GM19328 (cell line): Measurements from ENCODE around the gene TMEM192.
"Not testable (repeated sequence)": the region's sequence is repeated elsewhere in the genome, so short reads cannot be mapped to it uniquely, and the experiment has no call there.

Experiments
- ATAC-seq: cut with Tn5 transposase; IDR thresholded peaks from one replicate; pipeline ENCODE4 v1.9.1; 2021; ENCODE audit warnings: mild to moderate bottlenecking, moderate library complexity; ENCODE audit not compliant: unreplicated experiment

The TMEM192 gene

DNA sequence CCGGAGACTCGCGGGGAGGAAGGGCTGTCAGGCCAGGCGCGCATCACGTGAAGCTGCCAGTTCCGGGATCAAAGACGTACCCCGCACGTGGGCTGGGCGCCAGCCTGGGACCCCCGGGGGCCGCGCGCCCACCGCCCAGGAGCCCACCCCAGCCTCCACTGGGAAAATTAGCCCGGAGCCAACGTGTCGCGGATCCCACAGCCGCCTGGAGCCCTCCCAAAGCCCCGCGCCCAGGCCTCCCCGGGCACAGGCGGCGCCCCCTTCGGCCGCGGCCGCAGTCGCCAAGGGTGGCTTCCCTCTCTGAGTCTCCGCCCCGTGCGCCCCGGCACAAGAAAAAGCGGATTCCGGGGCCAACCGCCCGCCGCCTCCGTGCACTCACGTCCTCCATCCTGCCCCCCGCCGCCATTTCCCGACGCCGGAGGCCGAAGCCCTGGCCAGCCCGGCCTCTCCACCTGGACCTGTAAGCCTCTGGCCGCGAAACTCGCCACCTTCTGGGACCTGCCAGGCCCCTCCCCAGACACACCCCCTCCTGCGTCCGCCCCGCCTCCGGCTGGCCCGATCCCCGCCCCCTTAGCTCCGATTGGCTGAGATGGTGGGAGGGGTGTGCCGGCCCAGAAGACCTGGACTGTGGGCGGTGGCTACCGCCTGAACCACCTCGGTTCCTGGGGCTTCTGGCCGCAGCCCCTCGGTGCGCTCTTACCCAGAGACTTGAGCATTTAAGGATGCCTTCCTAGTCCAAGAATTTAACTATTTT, at the start of gene TMEM192:
Gene TMEM192, minus strand, starts transcription at position 493 of the 754 bp plus-strand sequence. Its CDS starts 87 bp downstream, at position 406.
- ATAC-seq, result peak; percentile 97

DNA sequence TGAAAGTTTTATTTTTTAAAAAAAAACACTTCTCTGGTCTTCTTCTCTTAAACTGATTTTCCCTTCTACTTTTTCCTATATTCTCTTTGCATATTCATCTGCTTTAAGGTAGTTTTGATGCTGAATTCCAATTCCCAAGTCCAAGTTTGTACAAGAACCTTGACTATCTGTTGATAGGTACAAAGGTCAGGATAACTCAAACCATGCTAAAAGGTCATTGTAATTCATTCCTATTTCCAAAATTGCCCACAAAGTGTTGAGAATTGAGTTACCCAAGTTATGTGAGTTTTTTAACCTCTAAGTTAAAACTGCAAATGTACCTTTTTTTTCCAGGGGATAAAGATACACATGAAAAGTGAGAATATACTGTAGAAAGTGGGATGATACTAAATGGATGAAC, 46.1 kb upstream of the TMEM192 start:
- ATAC-seq, result no peak

DNA sequence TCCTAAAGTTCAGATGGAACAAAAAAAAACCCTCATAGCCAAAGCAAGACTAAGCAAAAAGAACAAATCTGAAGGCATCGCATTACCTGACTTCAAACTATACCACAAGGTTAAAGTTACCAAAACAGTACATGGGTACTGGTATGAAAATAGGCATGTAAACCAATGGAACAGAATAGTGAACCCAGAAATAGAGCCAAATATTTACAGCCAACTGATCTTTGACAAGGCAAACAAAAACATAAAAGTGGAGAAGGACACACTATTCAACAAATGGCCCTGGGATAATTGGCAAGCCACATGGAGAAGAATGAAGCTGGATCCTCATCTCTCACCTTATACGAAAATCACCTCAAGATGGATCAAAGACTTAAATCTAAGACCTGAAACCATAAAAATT, 44.2 kb upstream of the TMEM192 start:
- ATAC-seq, result no peak

DNA sequence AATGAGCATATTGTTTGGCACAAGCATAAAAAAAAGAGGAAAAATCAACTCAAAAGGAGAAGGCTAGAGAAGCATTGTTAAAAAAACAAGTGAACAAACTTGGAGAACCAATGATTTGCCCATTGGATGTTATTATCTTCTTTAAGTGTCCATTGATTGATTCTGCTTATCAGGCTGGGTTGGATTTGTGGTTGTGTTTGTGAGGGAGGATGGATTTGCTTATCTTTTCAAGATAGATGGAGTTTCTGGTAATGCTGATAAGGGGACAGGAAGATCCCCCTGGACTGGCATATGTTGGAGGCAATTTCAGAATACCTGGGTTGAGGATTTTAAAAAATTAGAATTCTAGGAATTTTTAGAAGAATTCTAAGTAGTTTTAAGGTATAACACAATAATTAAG, 41.8 kb upstream of the TMEM192 start:
- no peak for ATAC-seq

DNA sequence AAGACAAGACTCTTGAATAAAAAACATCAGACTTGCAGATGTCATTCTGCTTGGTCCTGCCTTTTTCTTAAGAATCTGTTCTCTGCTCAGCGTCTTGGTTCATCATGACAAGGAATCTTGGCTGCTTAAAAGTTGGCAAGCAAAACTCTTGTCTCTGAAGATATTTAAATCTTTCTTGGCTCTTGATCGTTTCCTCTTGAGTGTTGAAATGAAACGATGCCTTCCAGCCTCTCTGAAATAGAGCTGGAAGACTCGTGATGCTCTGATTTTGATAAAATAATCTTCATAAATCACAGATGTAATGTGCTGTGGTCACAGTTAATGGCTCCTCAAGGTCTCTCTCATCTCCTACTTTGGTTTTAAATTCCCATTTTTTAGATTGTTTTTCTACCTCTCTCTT, 39.9 kb upstream of the TMEM192 start:
- ATAC-seq, result no peak

DNA sequence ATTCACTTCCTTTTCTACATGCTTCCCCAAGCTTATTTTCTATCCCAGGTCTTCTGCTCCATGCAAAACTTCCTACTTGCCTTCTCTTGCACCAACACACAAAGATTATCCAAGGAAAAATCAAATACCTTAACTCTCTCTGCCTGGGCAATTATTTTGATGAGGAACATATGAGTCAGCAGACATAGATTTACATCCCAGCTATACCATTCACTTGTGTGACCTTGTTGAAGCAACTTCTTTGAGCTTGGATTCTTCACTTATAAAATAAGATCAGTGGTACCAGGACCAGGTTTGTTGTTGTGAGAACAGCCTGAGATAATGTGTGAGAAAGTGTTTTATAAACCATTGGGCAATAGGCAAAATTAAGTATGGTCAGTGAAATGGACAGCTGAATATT, 39.1 kb upstream of the TMEM192 start:
- ATAC-seq, result no peak

DNA sequence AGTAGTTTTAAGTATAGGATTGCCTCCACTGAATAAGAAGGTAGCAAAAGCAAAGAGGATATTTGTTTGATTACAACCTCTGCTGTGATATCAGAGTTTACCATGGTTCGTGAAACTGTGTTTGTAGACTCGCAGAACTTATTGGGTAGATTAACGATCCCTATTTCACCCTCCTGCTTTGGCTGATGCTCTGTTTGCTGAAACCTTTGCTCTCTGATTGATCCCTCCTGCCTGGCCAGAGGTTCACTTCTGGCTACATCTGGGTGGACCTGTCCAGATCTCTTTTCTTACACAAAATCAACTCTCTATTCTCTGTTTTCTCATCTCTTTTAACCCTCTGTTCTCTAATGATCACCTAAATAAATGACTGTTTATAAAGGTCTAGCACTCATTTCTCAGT, 37.9 kb upstream of the TMEM192 start:
- ATAC-seq, result no peak

DNA sequence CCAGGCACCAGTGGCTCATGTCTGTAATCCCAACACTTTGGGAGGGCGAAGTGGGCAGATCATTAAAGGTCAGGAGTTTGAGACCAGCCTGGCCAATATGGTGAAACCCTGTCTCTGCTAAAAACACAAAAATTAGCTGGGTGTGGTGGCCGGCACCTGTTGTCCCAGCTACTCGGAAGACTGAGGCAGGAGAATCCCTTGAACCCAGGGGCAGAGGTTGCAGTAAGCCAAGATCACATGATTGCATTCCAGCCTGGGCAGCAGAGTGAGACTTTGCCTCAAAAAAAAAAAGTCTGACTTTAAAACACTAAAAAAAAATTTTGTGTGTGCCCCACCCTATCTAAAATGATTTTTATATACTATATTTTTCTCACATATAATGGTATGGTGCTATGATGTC, 26.2 kb upstream of the TMEM192 start:
- no peak for ATAC-seq

DNA sequence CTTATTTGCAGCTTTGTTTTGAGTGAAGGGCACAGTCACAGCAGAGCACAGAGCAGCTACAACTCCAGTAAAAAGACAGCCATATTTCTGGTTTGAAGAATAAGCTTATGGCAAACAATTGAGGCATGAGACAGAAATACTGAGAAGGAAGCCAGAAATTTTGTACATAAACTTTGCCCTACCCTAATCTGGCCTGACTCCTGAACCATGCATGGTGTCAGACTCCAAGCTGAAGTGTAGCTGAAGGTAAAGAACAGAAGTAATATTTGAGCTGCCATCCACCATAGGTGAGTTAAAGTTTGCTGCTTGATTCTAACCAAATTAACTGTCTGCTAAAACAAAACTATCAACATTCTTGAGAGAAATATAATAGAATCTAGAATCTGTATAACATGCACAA, 24.5 kb upstream of the TMEM192 start:
- no peak for ATAC-seq

DNA sequence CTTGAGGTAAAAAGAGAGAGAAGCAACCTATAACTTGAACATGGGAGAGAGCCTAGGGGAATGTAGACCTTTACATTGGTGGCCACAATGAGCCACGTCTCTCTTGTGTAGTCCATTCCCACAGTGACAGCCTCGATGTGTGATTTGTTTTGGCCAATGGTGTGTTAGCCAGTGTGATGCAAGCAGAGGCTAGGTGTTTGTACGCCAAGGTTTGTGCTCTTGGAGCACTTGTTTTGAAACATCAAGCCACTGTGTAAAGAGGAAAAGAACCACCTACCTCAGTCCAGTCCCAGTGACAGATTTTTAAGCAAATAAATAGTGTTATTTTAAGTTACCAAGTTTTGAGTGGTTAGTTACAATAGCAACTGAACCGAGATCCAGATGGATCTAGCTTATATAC, 23.9 kb upstream of the TMEM192 start:
- no peak for ATAC-seq

DNA sequence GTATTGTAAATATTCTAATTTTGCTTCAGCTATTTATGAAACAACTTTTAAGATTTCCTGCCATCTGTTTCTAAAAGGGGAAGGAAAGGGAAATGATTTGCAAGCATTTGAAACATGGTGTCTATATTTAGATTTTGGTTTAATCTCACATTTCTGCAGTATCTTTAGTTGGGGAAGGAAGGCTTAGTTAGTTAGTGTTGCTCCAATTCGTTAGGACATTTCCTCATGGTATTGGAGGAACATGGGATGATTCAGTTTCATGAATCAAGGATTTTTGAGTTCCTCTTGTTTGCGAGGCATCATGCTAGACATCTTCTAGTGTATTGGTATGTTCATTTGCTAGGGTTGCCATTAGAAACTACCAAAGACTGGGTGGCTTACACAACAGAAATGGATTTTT, 20.5 kb upstream of the TMEM192 start:
- no peak for ATAC-seq

DNA sequence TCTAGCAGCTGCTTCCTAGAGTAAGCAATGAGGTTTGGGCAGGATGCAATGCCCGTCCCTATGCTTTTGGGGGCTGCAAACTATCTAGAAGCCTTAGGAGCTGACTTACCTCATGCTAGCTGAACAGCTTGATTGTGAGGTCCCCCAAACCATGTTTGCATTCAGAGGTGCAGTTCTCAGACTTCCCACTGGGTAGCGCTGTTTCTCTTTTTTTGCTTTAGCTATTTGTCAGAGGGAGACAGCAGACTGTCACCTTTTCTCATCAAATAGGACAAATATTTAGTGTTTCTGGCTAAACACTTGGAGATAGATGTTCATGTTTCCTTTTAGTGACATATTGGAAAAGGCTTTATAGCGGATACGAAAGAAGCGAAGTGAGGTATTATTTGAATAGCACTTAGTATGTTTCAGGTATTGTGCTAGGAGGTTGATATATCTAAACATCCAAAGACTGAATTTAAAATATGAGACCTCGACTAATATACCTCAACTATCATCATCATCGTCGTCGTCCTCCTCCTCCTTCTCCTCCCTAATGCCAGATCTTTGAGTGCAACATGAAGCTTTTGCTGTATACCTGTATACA, 18.7 kb upstream of the TMEM192 start:
- peak; percentile 75 for ATAC-seq

DNA sequence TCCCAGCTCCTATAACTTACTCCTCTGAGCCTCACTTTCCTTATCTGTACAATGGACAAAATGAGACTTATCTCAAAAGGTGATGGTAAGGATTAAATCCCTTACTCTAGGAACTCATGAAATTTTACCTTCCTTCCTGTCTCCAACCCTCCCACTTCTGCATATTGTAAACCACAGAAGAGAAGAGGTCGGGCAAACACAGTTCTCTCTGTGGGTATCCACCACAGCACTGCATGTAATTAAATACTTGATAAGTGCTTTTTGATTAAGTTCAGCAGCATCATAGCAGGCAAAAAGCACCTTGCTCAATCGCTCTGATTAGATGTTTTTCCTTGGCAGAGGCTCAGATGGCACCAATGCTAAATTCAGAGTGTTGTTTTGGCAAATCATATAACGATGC, 17.3 kb upstream of the TMEM192 start:
- ATAC-seq, result no peak

DNA sequence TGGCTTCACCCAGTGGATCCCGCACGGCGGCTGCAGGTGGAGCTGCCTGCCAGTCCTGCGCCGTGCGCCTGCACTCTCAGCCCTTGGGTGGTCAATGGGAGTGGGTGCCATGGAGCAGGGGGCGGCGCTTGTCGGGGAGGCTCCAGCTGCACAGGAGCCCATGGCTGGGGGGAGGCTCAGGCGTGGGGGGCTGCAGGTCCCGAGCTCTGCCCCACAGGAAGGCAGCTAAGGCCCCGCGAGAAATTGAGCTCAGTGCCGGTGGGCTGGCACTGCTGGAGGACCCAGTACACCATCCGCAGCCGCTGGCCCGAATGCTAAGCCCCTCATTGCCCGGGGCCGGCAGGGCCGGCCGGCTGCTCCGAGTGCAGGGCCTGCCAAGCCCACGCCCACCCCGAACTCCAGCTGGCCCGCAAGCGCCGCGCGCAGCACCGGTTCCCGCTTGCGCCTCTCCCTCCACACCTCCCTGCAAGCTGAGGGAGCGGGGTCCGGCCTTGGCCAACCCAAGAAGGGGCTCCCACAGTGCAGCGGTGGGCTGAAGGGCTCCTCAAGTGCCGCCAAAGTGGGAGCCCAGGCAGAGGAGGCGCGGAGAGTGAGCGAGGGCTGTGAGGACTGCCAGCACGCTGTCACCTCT, 13.3 kb upstream of the TMEM192 start:
- ATAC-seq, result not testable (repeated sequence)

DNA sequence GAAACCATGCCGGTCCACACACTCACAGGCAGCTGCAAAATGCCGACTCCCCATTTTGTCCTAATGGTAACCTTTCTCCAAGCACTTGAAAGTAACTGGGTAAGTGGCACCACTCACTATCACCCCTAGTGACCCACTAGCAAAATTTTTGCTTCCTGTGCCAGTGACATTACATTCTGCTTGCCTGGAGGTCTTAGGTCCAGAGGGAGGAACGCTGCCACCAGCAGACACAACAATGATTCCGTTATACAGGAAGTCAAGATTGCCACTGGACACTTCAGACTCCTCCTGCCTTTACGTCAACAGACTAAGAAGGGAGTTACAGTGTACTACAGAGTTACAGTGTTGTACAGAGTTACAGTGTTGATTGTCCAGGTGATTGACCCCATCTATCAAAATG, 11.8 kb upstream of the TMEM192 start:
- ATAC-seq, result no peak

DNA sequence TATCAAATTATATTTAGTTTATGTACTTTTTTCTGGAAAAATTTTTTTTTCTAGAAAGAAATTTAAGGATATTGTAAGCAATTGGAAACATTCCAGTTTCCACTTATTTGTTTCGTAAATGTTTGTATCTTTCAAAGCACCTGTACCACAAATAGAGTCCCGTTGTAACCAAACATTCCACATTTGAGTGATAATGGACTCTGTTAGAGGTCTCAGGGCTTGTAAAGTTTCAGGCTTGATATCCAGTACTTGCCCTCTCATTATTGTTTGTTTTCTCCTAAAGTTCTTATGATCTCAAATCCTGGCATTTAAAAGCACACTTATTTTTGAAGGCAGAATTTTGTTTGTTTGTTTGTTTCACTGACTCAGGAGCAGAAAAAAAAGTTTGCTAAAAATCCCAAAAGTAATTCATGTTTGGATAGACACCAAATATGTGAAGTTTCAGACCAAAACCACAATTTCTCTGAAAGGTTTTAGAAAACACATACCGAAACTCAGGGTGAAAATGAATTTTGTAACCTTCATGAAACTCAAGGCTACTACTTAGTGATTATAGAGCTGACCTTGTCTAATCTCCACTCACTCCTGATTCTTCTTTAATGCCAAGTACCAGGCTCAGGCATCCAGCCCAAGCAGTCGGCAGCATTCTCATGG, 5.7 kb upstream of the TMEM192 start:
- ATAC-seq, result peak; percentile 77

DNA sequence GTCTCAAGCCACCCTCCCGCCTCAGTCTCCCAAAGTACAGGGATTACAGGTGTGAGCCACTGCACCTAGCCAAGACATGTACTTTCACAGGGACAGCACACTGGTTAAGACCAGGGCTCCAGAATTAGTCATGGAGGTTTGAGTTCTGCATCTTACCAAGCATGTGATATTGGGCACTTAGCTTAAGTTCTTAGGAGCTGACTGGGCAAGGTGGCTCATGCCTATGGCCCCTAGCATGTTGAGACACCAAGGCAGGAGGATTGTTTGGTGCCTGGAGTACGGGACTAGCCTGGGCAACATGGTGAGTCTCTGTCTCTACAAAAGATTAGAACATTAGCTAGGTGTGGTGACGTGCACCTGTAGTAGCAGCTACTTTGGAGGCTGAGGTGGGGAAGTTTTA, 2.6 kb upstream of the TMEM192 start:
- no peak for ATAC-seq

DNA sequence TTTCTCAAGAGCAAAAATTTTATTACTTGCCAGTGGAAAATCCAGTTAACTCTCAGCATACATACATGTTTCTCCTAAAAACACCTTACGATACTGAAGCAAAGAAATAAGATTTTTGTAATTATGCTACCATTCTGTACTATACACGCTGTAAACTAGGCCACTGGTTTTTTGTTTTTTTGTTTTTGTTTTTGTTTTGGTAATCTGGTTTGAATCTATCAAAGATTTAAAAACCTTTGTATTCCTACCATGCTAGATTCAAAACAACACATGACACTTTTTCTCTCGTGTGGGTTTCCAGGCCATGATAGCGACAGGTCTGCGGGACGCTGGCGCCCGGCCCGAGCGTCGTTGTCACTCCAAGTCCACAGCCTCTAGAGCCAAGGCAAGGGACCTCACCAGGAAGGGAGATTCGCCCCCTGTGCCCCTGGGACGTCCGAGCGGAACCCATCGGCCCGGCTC, 723 bp downstream of the TMEM192 start:
- ATAC-seq, result no peak

DNA sequence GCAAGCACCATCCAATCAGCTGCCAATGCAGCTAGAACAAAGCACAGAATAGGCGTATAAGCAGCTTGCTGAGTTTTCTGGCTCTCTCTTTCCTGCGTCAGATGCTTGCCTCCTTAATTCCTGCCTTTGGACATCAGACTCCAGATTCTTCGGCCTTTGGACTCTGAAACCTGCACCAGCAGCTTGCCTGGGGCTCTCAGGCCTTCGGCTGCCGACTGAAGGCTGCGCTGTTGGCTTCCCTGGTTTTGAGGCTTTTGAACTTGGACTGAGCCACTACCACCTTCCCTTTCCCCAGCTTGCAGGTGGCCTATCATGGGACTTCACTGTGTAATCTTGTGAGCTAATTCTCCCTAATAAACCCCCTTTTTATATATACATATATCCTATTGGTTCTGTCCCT, 6.1 kb downstream of the TMEM192 start:
- no peak for ATAC-seq

DNA sequence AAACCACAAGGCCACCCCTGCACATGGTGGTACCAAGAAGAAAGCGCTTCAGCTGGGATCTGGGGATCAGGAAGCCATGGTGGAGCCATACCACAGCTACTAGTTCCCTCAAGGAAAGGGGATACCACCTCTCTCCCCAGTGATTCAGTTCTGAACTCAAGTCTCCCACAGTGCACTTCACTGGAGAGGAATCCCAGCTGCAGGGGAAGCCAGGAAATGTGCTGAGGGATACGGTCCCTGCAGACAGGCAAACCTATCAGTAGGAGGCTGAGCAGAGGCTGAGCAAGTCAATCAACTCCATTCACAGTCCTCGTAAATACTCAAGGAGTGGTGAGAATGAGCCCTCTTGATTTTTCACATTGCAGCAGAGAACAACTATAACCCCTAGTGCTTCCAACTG, 11.0 kb downstream of the TMEM192 start:
- ATAC-seq, result no peak

DNA sequence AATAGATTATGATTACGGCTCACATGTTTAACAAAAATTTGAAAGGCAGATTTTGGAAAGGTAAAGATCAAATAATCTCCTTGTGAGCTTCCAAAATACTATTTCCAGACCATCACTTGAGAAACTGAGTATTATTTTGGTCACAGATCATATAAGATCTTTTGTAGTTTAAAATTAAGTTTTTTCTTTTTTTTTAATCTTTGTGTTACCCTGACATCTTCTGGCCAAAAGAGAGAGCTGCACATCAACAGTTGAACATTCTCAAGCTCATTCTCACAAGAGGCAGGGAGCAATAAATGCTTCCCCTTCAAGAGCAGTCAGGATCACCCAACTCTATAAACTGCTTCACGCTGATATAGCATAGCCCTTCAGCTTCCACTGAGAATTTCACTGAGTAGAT, 15.9 kb downstream of the TMEM192 start:
- no peak for ATAC-seq

DNA sequence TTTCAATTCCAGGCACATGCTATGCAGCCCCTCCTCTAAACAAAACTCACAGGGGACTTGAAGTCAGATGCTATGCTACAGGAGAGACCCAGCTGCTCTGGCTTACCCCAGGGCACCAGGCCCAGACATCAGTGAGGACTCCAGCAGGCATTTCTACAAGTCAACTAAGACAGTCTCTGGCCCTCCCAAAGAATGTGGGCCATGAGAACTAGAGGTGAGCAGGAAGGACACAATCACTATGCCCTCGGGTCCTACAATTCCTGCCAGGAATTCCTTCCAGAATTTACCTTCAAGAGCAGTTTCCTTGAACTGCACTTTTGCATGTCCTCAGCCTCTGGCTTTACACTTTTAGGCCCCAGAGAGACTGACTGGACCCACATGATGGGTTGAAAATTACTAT, 17.4 kb downstream of the TMEM192 start:
- ATAC-seq, result no peak
